Stimulated activated CD8-positive, alpha-beta memory T cell treated with anti-CD3 and anti-CD28 coated beads, Interleukin-4, amount 100 ng/mL, for 48 hours (primary cell): Measurements from ENCODE around the gene DNASE1.
A peak's percentile ranks its signal among the peaks of the same experiment; 100 is the strongest.
"Not testable (repeated sequence)": the region's sequence is repeated elsewhere in the genome, so short reads cannot be mapped to it uniquely, and the experiment has no call there.

ENCODE experiments used
- DNase-seq: peaks from one replicate; pipeline ENCODE4 v3.0.0-alpha.2; 2020

The DNASE1 gene

DNA sequence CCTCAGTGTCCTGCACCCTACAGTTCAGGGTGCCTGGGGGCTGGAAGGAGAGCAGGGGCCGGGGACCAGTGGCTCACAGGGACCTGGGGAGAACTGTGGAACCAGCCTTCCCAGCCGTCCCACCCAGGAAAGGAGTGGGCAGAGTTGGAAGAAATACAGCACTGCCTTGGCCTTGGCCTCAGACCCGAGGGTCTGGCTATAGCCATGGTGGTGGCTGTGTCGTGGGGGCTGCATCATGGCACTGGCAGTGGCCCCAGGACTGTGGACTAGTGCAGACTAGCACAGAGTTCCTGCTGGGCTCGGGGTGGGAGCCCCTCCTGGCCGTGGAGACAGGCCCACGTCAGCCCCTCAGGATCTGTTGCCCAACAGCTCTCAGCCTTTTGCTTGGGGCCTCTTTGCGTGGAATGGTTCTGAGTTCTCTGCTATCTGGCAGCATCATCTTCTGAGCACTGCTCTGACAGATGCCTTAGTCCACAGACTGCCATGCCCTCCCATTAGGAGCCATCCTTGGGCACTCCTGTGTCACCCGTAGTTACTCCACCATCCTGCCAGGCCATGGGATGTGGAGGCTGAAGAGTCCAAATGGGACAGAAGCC is 12.6 kb upstream of the DNASE1 start:
- DNase-seq: peak; percentile 18

DNA sequence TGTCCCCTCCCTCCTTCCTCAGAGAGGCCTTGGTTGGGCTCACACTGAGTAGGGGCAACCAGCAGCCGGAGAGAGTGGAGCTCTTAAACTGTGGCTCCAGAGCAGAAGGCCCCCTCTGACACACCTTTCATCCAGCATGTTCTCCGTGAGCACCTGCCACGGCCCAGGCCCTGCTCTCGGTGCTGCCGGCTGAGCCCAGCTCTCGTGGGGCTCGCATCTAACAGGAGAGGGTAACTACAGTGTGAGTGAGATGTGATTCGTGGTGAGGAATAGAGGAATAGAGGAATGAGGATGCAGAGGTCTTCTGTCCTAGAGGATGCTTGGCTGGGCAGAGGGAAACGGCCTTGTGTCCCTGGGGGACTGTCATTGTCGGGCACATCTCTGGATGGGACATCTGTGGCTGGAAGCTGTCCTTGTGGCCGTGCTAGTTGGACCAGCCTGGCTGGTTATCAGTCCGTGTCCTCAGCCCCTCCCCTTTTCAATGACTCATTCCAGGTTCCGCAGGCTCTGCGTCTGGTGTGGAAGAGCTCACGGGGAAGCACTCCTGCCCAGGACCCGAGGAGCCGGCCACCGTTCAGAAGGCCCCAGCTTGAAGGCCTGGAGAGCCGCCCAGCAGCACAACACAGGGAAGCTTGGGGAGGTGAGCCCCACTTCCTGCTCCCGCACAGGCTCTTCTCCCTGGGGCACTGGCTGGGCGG is 11.9 kb upstream of the DNASE1 start:
- peak; percentile 6 for DNase-seq

DNA sequence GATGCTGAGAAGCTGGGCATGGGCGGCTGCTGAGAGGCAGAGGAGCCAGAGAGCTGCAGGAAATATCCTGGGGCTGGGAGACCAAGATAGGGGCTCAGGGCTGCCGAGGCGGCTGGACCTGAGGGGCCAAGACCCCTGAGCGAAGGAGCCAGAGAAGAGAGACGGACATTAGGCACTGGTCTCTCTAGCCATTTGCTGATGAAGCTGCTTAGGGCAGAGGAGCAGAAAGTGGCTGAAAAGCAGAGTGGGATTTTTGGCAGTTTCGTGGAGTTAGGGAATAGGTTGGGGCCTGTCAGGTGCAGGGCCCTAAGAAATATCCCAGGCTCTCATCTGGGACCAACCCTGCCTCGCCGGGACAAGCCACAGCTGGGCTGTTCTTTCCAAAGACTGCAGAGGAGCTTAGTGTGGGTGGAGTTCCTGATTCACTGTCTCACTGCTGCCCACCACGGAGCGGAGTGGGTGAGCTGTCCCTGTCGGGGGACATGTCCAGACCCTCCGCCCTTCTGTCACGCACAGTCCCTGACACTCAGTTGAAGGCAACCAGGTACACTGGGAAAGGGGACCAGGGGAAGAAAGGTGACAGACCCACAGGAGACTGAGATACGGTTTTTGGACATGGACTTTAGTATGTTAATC is 11.3 kb upstream of the DNASE1 start:
- DNase-seq: peak; percentile 12

DNA sequence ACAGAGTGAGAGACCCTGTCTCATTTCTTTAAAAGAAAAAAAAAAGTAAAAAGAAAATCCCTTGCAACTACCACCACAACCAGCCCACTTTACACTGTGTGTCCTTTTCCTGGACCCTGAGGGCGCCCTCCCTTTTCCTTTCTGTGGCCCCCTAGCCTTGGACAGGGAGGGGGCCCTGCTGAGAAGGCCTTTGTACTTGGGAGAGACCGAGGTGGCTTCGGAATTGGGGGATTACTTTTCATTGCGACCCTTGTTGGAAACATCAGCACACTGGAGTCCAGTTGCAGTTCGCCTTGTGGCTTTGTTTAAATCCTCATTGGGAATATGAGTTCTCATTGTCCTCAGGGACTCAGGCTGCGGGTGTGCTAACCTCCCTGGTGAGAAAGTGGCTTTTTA is 9.4 kb upstream of the DNASE1 start:
- DNase-seq: peak; percentile 3

DNA sequence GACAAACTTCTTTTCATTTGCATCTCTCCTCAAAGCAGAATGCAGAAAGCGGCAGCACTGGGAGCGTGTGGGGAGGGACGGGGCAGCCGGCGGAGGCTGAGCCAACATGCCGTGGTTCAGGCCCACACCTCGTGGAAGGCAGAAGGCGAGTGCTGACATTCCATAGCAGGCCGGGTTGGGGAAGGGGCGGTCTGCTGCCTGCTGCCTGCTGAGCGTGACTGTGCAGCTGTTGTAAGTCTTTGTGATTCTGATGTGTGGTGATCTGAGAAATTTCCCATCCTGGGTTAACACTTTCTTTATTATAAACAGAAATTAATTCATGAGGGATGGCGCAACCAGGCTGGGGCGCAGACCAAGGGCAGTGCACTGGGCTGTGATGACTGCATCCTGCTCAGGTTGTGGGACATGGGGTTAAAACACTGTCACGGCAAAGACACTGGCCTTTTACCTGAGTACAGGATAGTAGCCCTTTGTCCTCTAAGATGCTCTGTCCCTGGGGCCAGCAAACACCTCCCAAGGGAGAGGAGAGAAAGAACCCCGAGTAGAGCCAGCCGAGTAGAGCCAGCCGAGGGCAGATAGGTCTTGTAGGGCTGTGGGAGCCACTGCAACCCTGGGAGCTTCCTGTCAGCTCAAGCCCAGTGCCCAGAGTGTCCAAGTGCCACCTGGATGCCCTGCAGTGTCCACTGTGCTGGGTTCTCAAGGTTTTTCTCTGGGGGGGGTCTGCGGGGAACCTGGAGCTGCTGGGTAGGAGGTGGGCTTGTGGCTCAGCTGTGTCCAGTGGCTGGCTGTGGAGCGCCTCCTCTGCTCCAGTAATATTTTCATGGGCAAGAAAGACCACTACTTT is 8.8 kb upstream of the DNASE1 start:
- peak; percentile 12 for DNase-seq

DNA sequence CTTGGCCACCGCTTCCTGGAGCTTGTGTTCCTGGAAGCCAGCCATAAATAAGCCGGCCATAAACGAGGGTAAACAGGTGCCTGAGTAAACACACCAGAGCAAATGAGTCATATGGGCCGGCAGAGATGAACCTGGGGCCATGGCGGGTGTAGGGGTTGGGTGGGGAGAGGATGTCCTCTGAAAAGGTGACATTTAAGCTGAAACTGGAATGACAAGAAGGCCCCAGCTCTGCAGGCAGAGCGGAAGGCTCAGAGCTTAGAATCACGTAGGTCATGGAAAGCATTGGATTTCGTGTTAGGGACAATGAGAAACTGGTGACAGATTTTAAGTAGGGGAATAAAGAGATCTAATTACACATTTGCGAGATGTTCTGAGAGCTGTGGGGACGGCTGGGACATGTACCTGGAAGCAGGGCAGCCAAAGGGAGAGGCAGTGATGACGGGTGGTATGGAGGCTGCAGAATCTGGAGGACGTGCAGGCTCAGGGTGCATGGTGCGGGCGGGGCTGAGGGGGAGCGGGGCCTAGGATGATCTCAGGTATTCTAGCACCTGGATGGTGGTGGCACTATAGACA is 8.1 kb upstream of the DNASE1 start:
- DNase-seq: peak; percentile 19

DNA sequence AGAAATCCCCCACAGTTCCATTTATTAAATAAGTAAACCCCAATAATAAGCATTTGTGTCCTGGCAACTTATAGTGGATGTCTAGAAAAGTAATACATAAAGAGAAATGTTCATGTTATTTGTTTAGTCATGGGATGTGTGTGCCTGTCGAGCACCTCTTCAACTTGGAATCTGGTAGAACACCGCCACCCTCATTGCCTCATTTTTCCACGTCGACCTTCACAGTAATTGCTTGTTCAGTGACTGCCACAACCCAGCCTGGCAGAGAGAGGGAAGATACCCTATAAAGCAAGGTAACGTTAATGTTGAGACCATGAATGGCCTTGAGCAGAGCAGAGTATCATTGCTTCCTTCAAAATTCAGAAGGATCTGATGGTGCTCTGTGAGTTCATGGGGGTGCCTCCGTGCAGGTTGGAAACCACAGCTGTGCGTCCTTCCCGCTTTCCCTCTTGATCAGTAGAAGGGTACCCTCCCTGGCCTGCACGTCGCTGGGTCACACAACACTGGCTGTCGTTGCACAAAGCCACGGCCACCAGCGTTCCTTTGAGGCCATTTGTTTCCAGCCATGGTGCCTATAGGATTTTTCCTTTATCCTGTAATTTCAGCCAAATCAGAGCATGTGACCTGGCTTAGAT is 3.7 kb upstream of the DNASE1 start:
- DNase-seq: no peak

DNA sequence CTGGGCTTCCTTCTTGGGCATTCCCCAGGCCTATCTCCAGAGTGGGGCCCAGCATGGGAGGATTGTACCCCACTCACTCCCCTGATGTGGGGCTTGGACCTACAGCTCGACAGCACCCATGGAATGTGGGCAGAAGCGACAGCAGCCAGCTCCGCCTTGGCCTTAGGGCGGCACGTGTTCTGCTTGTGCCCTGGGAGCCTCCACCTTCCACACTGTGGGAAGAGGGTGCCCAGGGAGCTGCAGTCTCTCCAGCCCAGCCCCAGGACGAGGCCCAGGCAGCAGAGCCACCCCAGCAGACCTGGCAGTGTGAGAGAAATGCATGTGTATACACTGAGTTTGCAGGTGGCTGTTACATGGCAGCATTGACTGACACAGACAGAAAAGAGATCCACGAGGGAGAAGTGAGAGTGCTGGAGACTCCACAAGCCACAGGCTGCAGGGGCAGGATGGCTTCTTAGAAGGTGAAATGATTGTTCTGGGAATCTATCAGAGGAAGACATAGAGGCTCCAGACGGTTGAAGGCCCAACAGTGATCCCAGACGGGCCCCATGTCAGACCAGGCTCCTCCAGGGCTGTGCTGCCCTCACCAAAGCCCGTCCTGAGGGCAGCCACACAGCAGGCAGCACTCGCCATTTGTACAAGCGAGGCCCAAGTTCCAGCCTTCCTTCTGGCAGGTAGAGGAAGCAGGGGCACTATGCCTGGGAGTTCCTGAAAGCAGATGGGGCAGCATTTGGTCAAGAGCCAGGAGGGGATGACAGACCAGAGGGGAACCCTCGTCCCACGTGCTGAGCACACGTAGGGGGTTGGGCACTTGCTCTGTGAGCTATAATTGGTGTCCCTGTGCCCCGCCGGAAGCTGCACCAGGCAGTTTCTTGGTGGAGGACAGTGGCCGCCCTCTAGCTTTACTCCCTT is 2.8 kb upstream of the DNASE1 start:
- DNase-seq: no peak

DNA sequence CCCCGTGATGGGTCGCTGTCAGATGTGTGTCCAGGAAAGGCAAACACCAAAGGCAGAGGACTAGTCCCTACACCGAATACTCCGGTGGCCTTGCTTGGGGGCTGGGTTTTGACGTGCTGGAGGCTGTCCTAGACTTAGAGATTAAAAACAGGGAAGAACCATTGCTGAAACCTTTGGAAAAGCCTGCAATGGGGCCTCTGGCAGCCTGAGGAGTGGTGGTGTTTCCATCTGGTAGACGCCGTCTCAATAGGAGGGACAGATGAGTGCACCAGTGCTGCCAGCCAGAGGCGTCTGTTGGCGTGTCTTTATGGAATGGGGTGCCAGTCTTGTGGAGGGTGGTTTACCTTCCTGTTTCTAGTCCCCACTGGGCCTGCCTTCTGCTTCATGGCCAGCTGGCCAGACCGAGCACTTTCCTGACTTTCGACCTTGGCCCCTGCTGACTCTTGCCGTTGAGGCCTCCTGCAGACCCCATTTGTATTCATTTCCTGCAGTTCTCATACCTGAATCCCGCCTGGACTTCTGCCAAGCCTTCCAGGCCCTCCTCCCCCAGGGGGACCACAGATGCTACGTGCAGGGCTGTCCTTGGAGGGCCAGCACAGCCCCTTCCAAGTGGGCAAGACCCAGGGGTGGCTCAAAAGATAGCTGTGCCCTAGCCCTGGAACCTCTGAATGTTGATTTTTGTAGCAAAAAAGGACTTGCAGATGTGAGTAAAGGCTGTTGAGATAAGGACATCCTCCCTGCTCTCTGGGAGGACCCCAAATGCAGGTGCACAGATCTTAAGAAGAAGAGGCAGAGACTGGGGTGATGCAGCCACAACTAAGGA is 1.9 kb upstream of the DNASE1 start:
- no peak for DNase-seq

DNA sequence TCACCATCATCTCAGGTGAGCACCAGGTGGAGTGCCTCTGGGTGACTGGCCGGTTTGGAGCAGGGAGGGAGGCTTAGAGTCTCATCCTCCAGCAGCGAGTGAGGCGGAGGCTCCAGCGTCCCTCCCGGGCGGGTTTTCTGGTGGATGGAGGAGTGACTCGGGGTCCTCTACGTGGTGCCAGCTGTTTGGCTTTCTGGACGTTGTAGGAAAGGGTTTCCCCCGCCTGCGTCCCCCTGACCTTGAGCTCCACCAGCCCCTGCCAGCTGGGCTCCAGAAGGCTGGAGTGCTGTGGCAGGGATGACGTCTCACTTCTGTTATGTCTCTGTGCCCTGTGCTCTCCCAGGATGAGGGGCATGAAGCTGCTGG is 522 bp downstream of the DNASE1 start:
- DNase-seq: no peak

DNA sequence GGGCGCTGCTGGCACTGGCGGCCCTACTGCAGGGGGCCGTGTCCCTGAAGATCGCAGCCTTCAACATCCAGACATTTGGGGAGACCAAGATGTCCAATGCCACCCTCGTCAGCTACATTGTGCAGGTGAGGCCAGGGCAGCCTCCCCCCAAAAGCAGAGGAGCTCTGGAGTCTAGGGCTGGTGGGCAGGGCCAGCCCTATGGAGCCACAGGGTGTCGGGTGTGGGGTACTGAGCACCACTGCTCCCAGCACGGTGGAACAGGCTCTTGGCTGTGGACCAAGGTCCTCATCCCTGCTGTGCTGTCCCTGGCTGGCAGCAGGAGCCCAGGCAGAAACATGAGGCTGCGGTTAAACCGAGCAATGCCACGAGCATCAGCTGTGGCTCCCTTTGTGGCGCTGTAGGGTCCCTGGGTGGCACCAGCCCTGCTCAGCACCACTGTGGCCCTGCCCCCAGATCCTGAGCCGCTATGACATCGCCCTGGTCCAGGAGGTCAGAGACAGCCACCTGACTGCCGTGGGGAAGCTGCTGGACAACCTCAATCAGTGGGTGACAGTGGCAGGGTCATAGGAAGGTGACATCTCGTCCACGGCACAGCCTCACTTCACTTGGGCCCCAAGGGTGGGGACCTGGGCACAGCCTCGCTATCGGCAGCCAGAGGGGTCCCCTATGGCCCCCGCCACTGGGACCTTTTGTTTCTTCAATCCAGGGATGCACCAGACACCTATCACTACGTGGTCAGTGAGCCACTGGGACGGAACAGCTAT is 1.1 kb downstream of the DNASE1 start:
- DNase-seq: no peak

DNA sequence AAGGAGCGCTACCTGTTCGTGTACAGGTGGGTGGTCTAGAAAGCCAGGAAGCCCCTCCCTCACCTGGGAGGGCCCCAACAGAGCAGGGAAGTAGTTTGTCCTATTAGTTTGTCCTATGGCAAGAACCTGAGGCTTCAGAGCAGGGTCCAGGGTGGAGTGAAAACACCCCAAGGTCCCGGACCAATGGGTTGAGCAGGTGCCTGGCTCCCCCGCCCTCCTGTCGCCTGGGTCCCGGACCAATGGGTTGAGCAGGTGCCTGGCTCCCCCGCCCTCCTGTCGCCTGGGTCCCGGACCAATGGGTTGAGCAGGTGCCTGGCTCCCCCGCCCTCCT is 1.6 kb downstream of the DNASE1 start:
- DNase-seq: not testable (repeated sequence)

DNA sequence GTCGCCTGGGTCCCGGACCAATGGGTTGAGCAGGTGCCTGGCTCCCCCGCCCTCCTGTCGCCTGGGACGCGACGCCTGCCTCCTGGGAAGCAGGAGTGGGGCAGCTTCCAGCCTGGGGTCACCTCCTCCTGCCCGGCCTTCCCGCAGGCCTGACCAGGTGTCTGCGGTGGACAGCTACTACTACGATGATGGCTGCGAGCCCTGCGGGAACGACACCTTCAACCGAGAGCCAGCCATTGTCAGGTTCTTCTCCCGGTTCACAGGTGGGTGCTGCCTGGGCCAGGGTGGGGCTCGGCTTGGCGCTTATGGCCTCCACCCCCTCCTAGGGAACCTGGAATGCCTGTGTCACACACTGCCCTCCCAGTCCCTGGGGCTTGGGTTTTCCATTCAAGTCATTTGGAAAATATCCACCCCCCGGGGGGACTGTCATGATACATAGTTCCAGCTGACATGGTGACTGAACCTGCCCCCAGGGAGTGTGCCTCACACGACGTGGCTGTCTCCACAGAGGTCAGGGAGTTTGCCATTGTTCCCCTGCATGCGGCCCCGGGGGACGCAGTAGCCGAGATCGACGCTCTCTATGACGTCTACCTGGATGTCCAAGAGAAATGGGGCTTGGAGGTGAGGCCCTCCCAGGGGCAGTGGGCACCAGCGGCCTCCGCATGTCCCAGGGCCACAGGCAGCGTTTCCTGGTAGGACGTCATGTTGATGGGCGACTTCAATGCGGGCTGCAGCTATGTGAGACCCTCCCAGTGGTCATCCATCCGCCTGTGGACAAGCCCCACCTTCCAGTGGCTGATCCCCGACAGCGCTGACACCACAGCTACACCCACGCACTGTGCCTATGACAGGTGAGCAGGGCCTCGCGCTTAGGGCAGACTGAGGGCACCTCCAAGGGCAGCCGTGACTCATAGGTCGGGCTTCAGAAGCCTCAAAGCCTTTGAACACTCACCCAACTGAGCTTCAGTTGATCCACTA is 2.3 kb downstream of the DNASE1 start:
- DNase-seq: peak; percentile 66

DNA sequence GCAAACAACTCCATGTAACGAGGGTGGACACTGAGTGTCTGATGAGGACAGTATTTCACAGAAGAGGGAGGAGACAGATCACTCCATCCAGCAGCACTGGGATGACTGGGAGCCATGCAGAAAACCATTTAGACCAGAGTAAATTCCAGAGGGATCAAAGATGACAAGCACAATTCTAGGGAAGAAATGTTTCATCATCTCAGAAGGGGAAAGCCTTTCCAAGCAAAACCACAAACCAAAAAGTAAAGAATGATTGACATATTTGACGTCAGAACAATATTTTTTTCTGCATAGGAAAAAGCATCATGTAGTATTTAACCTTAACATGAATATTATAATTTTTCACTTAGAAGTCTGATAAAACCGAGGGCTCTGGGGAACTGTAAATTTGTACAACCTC is 4.8 kb downstream of the DNASE1 start:
- DNase-seq: no peak

DNA sequence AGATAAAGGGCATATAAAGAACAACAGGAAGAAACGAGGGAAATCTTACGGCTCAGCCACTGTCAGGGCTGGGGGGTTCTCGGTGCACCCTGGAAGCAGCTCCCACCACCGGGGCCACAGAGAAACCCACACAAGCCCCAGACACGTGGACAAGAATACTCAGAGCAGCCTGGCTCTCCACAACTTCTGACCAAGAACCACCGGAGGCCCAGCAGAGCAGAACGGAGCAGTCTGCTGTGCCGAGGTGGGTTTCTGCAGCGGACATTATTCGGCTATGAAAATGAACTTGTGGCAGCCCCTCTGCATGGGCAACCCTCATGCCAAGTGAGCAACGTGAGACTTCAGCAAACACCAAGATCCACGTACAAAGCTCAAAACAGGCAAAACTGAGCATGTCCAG is 6.8 kb downstream of the DNASE1 start:
- DNase-seq: no peak

DNA sequence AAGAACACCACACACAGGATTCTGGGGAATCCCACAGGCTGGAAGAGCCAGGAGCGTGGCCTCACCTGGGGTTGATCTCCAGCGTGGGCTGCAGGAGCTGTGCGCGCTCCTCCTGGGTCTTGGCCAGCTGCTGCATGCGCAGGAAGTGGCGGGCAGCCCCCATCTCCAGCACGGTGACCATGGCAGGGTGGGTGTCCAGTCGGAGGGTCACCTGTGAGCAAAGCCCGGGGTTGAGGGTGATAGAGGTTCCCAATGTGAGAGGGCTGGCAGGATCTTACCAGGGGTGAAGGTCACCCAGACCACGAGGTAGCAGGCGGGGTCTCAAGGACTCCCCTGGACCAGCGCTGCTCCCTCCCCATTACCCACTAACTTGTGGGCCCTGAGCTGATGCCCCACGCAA is 7.4 kb downstream of the DNASE1 start:
- no peak for DNase-seq

DNA sequence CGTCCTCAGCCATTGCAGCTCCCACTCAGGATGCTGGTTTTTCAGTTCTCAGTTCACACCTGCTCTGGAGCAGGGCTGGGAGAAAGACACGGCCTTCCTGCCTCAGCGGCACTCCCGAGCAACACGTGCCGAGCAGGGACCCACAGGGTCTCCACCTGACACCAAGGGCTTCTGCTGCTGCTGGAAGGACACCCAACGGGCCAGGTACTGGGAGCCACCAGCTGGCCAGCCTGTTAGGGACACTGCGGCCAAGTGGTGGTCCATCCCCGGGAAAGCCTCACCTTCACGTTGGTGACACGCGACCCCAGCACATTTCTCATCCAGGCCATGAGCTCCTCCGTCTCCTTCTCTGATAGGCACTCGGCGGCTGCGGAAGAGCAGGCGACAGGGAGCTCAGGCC is 8.1 kb downstream of the DNASE1 start:
- DNase-seq: no peak

DNA sequence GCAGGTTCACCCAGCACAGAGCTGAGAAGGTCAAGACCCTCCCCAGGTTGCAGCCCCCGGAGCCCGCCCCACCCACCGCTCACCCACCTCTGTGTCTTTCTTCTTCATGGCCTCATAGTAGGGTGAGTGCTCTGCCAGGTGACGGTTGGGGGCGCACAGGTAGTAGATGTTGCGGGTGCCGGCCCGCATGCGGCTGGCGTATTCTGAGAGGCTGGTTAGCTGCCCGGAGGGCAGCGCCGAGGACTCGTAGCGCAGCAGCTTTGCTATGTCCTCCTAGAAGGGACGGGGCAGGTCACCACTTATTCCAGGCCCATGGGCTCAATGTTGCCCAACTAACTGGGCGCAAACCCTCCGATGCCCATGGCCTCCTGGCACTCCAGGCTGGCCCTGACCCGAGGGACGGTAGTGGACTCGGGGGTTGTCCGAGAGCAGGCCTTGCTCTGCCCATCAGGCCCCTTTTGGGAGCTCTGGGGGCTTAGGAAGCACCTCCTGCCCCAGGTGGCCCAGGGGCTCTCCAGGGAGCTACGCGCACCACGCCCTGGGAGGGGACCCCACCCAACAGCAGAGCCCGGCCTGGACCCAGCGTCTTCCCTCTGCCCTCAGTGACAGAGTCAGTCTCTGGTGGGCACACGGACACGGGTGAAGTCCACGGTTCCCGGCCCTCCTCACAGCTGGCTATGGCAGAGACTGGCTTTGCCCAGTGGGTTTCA is 9.9 kb downstream of the DNASE1 start:
- DNase-seq: no peak
